Non-pigmented ciliary epithelial cell (primary cell): Measurements from ENCODE around the gene TSC1.

Experiments used
- DNase-seq: peaks from one replicate; pipeline ENCODE4 v3.0.0-alpha.2; 2010; ENCODE audit warnings: low read depth

The TSC1 gene

GRCh38 chr9:132935026-132935425, 9.4 kb downstream of the TSC1 start:
- no peak for DNase-seq

DNA sequence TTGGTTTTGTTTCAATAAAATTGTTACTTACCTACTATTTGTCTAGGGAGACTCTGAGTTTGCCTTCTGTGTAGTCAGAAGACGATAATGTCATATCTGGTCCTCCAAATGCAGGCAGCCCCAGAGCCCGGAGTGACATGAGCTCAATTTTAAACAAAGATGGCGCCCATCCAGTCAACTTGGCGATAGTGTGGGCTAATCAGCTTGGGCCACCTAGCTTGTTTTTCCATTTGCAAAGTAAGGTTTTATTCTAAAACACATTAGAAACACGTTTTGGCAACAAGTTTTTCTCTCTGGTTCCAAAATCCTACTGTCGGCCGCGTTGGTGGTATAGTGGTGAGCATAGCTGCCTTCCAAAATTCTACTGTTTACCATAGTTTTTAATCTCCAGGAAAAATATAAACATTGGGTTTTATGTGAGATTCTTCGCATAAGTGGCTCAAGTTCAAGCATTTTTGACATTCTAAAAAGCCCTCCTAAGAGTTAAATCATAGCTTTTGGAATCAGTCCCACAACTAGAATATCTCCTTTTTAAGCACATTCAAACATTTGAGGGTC, 13.2 kb downstream of the TSC1 start:
- DNase-seq: no peak

DNA sequence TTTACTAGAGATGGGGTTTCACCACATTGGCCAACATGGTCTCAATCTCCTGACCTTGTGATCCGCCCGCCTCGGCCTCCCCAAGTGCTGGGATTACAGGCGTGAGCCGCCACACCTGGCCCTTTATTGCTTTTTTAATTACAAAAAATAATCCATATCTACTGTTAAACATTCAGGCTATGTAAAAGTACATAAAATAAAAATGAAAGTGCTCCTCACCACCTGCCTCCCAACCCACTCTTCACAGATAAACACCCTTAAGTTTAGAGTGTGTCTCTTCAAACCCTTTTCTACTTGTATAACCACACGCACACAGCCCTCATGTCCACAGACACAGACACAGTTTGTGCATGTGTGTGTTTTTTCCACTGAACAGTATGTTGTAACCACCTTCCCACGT, 16.7 kb downstream of the TSC1 start:
- DNase-seq: no peak

- no peak for DNase-seq
These were observed 21.0 kb downstream of the TSC1 start for GRCh38 chr9:132923346-132923902.

DNA sequence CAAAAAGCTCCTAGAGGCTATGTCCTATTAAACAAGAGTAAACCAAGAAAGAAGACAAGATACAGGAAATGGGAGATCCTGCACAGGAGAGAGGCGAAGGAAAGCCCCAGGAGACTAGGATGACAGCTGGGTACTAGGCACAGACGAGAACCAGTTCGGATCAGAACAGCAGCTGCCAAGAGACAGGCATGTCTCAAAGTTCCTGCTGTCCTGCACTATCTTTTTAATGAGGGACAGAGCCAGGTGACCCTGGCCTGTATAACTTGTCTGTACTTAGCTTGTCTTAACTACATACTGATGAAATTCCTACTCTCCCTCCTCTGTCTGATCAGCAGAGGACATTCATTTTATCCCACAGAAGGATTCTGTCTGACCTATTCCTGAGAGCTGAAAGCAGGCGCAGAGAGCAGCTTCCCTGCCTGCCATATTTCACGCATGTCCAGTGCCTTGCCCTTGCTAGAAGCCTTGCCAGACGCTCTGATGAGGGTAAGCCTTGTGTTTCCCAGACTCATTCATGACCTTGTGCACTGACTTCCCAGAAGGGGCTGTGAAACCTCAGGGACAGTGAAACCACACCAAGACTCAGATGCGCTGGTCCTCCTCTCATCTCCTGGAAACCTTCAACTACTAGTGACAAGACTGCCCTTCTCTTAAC, 24.7 kb downstream of the TSC1 start:
- DNase-seq: no peak

DNA sequence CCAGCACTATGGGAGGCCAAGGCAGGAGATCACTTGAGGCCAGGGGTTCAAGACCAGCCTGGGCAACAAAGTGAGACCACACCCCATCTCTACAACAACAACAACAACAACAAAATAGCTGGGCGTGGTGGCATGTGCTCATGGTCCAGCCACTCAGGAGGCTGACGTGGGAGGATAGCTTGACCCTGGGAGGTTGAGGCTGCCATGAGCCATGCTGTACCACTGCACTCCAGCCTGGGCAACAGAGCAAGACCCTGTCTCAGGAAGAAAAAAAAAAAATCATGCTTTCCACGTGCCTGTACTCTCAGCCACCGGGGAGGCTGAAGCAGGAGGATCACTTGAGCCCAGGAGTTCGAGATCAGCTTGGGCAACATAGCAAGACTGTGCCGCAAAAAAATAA, 29.5 kb downstream of the TSC1 start:
- DNase-seq: no peak

- DNase-seq: no peak
These were observed 32.3 kb downstream of the TSC1 start for GRCh38 chr9:132912131-132912530.

DNA sequence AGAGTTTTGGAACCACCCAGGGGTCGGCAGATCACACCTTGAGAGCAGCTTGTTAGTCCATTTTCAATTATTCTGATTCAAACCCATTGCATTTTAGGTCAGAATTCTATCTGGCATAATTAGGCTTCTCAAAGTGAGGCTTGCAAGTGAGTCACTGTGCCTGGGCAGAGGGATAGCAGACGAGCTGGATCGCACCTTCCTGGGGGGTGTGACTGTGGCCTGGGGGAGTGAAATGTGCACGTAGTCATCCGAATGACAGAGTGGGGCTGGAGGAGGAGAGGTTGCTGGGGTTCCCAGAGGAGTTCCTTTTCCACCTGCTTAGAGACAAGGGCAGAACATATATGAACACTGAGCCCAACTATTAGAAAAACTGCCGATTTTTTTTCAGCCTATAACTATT, 34.0 kb downstream of the TSC1 start:
- DNase-seq: no peak

DNA sequence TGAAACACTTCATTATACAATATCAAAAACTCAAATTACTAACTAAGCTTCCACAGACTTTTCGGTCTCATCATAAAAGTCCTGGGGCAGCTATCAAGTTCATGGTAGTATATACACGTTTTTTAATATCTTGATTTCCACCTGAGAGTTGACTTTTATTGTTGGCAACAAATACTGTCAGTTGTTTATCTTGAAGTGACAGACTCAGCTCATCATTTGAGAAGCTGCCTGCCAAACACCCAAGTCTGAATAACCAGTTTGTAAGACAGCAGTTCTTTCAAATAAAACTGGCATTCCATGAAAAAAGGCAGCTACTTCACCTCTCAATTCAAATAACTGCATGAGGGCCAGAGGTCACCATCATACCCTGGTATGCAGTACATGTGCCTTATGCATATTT, 35.1 kb downstream of the TSC1 start:
- no peak for DNase-seq

GRCh38 chr9:132908635-132909034, 35.8 kb downstream of the TSC1 start:
- DNase-seq: no peak

DNA sequence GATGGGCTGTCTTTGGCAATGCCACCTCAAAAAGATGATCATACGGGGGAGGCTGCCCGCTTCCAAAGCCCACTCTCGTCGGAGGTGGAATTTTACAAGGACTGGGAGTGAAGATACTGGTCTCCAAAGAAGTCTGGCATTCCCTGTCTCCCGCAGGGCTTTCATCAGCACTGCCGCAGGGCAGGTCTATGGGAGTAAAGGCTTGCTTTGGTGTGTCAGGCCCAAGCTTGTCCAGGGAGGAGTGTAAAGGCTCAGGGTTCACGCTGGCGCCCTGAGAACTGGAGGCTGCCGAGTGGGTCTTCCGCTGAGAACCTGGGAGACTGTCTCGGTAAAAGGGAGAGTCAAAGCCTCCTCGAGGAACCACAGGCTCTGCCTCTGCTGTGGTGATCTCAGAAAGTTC, 38.7 kb downstream of the TSC1 start:
- DNase-seq: no peak

GRCh38 chr9:132903574-132904492, 40.6 kb downstream of the TSC1 start:
- no peak for DNase-seq

GRCh38 chr9:132901858-132902831, 42.3 kb downstream of the TSC1 start:
- DNase-seq: peak; percentile 61

- no peak for DNase-seq
These were observed 46.4 kb downstream of the TSC1 start for GRCh38 chr9:132898051-132898450.

GRCh38 chr9:132896906-132897305, 47.5 kb downstream of the TSC1 start:
- DNase-seq: no peak

DNA sequence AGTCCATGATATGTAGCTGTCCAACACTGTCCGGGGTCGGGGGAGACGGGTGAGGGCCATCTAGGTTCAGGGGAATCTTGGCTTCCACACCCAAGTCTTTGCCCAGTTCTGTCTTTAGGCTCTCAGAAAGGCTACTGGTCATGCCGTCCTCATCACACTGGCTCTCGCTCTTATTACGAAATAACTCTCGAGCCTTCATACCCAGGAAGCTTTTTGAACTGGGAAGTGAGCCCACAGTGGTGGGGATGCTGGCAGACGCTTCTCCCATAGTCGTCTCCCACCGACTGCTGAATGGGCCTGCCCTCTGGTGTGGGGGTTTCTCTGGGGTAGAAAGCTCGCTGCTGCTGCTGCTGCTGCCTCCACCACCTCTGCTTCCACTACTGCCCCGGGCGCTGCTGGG, 48.2 kb downstream of the TSC1 start:
- DNase-seq: no peak

GRCh38 chr9:132894862-132895835, 49.3 kb downstream of the TSC1 start:
- no peak for DNase-seq

DNA sequence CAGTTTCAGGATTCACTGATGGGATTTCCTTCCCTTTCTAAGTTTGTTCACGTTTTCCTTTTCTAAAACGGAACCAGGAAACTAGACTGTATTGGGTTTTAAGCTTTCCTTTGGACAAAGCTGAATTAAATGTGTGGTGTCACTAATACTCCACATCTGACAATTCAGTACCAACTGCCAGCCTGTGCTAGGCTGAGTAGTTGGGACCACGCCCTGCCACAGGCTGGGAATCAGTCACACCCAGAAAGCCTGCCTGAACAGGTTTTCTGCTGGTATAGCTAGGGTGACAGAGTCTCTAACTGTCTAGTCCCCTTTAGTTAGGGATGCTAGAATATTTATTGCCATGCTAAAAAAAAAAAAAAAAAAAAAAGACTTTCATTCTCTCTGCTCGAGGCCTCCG, 50.1 kb downstream of the TSC1 start:
- DNase-seq: no peak

DNA sequence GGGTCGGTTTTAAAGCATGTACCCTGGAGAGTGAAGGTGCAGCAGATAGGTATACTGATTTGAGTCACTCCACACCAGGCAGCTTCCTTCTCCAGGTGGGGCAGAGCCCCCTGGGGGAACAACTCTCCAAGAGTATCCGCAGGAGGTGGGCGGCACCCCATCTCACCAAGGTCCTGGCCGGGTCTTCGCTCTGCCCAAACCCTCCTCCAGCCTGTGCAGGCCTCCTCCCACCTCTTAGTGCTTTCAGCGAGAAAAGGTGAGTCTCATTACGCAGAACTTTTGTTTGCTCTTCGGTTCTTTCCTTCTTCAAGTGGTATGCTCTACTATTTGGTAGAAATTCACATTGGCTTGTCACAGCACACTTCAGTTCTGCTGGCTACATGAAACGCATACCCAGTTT, 52.0 kb downstream of the TSC1 start:
- no peak for DNase-seq

DNA sequence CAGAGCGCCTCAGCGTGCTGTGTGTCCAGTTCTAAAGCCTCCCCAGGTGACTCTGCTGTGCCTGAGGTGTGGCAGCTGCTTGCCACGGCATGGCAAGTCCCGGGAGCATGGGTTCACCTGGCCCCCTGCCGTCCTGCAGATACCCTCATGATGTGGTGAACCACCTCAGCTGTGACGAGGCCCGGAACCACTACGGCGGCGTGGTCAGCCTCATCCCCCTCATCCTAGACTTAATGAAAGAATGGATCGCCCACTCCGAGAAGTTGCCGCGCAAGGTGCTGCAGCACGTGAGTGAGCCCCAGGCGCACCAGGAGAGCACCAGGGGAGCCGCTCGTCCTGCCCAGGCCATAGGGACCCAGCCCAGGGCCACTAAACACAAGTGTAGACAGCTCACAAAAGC, 56.3 kb downstream of the TSC1 start:
- DNase-seq: no peak
